Measurements from ENCODE around the gene SLC44A5. TPM values are rescaled to one million over a fixed set of nuclear protein-coding genes. Genes with fewer than 3 reads are reported as not detected.
"Not testable (repeated sequence)": the region's sequence is repeated elsewhere in the genome, so short reads cannot be mapped to it uniquely, and the experiment has no call there.

SLC44A5 gene
- total RNA-seq, 4 donors from 2014 or later, result 0.11 to 2.0 (median 0.87) TPM

- intact Hi-C loops (cut with DNase I), result no loop called here
- no peak overlapping the region for H3K27ac ChIP-seq
- H3K4me1 ChIP-seq, result no peaks in the 10 kb centered on the region
- no peaks in the 10 kb centered on the region for H3K27me3 ChIP-seq
- DNase-seq, result no peak
- 90 to 91% methylated on average over 5 of the region's 5 CpGs for WGBS, 2 donors
- TF ChIP-seq POLR2A (IDR thresholded peaks at IDR 0.05) (no peak), CTCF (IDR thresholded peaks at IDR 0.05) (no peak)
- no peaks in the 10 kb centered on the region for H3K36me3 ChIP-seq
- no peaks in the 10 kb centered on the region for H3K9me3 ChIP-seq
- H3K4me3 ChIP-seq (replicated peaks in 1 of 3), result no peak overlapping the region
Observed at GRCh38 chr1:75501577-75502295, 109.2 kb downstream of the SLC44A5 start.

GRCh38 chr1:75492011-75492410, 118.9 kb downstream of the SLC44A5 start:
- intact Hi-C loops (cut with DNase I), result no loop called here
- no peak overlapping the region for H3K27ac ChIP-seq
- no peaks in the 10 kb centered on the region for H3K4me1 ChIP-seq
- no peaks in the 10 kb centered on the region for H3K36me3 ChIP-seq
- no peak overlapping the region for H3K4me3 ChIP-seq (replicated peaks in 1 of 3)
- DNase-seq, result no peak
- TF ChIP-seq CTCF (IDR thresholded peaks at IDR 0.05) (no peak), POLR2A (IDR thresholded peaks at IDR 0.05) (no peak)
- H3K27me3 ChIP-seq, result no peaks in the 10 kb centered on the region
- WGBS, 2 donors, result 6 to 12% methylated on average over 1 of the region's 1 CpG
- no peaks in the 10 kb centered on the region for H3K9me3 ChIP-seq

GRCh38 chr1:75487399-75487798, 123.5 kb downstream of the SLC44A5 start:
- DNase-seq, result no peak
- WGBS, 2 donors, result 86 to 91% methylated on average over 4 of the region's 4 CpGs

GRCh38 chr1:75484789-75485188, 126.1 kb downstream of the SLC44A5 start:
- TF ChIP-seq CTCF (IDR thresholded peaks at IDR 0.05), result no peak
- TF ChIP-seq POLR2A (IDR thresholded peaks at IDR 0.05), result no peak
- Histone ChIP-seq H3K36me3 (no peaks in the 10 kb centered on the region), H3K27ac (no peak overlapping the region), H3K9me3 (no peaks in the 10 kb centered on the region), H3K4me3 (replicated peaks in 1 of 3) (no peak overlapping the region), H3K4me1 (no peaks in the 10 kb centered on the region), H3K27me3 (no peaks in the 10 kb centered on the region)
- DNase-seq, result no peak
- intact Hi-C loops (cut with DNase I), result no loop called here
- WGBS, 2 donors, result 33 to 67% methylated on average over 1 of the region's 1 CpG

More at GRCh38 chr1:75487399-75487798, 123.5 kb downstream of the SLC44A5 start:
- Histone ChIP-seq H3K9me3 (no peaks in the 10 kb centered on the region), H3K4me1 (no peaks in the 10 kb centered on the region), H3K36me3 (no peaks in the 10 kb centered on the region), H3K27me3 (no peaks in the 10 kb centered on the region), H3K4me3 (replicated peaks in 1 of 3) (no peak overlapping the region), H3K27ac (no peak overlapping the region)
- no peak for TF ChIP-seq POLR2A (IDR thresholded peaks at IDR 0.05)
- no peak for TF ChIP-seq CTCF (IDR thresholded peaks at IDR 0.05)
- intact Hi-C loops (cut with DNase I), result no loop called here

- no peaks in the 10 kb centered on the region for H3K4me1 ChIP-seq
- no peak overlapping the region for H3K4me3 ChIP-seq (replicated peaks in 1 of 3)
- intact Hi-C loops (cut with DNase I), result no loop called here
- H3K36me3 ChIP-seq, result no peaks in the 10 kb centered on the region
- no peaks in the 10 kb centered on the region for H3K27me3 ChIP-seq
- H3K9me3 ChIP-seq, result no peaks in the 10 kb centered on the region
- no peak for TF ChIP-seq POLR2A (IDR thresholded peaks at IDR 0.05)
- TF ChIP-seq CTCF (IDR thresholded peaks at IDR 0.05), result no peak
- no peak overlapping the region for H3K27ac ChIP-seq
- 57 to 68% methylated on average over 2 of the region's 2 CpGs for WGBS, 2 donors
- no peak for DNase-seq
Observed at GRCh38 chr1:75482951-75483350, 128.0 kb downstream of the SLC44A5 start.

GRCh38 chr1:75476486-75476885, 134.4 kb downstream of the SLC44A5 start:
- 86 to 90% methylated on average over 6 of the region's 12 CpGs for WGBS, 2 donors
- intact Hi-C loops (cut with DNase I), result not testable (repeated sequence)

More at GRCh38 chr1:75476486-75476885, 134.4 kb downstream of the SLC44A5 start:
- not testable (repeated sequence) for H3K27me3 ChIP-seq; H3K27ac ChIP-seq; H3K4me1 ChIP-seq; DNase-seq; H3K36me3 ChIP-seq; H3K4me3 ChIP-seq (replicated peaks in 1 of 3); H3K9me3 ChIP-seq

Measured in thyroid gland (tissue), 4 donors.